ENCODE measurements around the gene CATSPERB.

DNA sequence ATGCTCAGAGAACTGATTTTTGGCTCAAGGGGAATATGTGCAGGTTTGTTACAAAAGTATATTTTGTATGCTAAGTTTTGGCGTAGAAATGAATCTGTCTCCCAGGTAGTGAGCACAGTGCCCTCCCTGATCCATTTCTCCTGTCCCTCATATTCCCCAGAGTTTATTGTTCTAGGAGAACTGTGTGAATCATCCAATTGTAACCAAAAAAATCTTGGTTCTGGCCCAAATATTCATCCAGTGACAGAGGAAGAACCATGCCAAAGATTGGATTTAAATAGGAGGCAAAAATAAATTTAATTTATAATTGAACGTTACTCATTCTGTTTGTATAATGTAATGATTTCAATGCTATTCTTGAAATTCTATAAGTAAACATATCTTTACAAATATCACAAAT is 4.8 kb downstream of the CATSPERB start:
- TF ChIP-seq, protein P1, sequence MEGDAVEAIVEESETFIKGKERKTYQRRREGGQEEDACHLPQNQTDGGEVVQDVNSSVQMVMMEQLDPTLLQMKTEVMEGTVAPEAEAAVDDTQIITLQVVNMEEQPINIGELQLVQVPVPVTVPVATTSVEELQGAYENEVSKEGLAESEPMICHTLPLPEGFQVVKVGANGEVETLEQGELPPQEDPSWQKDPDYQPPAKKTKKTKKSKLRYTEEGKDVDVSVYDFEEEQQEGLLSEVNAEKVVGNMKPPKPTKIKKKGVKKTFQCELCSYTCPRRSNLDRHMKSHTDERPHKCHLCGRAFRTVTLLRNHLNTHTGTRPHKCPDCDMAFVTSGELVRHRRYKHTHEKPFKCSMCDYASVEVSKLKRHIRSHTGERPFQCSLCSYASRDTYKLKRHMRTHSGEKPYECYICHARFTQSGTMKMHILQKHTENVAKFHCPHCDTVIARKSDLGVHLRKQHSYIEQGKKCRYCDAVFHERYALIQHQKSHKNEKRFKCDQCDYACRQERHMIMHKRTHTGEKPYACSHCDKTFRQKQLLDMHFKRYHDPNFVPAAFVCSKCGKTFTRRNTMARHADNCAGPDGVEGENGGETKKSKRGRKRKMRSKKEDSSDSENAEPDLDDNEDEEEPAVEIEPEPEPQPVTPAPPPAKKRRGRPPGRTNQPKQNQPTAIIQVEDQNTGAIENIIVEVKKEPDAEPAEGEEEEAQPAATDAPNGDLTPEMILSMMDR (conservative IDR thresholded peaks at IDR 0.05 in 1 of 2, IDR thresholded peaks at IDR 0.05 in 1 of 2; ENCODE audit: extremely low read depth in 1 of 2, insufficient read depth in 1 of 2, low read depth in 1 of 2, low read length in 2 of 2), result no peak
- no peak for TF ChIP-seq EZH2 (IDR thresholded peaks at IDR 0.05; ENCODE audit: borderline replicate concordance, low read length)

Data from mammary epithelial cell (primary cell).